ENCODE data around the gene NFASC. TPM values are rescaled to one million over a fixed set of nuclear protein-coding genes. Genes with fewer than 3 reads are reported as not detected.

Gene NFASC
- total RNA-seq, 1 donor from 2014 or later, result 29.6 TPM

DNA sequence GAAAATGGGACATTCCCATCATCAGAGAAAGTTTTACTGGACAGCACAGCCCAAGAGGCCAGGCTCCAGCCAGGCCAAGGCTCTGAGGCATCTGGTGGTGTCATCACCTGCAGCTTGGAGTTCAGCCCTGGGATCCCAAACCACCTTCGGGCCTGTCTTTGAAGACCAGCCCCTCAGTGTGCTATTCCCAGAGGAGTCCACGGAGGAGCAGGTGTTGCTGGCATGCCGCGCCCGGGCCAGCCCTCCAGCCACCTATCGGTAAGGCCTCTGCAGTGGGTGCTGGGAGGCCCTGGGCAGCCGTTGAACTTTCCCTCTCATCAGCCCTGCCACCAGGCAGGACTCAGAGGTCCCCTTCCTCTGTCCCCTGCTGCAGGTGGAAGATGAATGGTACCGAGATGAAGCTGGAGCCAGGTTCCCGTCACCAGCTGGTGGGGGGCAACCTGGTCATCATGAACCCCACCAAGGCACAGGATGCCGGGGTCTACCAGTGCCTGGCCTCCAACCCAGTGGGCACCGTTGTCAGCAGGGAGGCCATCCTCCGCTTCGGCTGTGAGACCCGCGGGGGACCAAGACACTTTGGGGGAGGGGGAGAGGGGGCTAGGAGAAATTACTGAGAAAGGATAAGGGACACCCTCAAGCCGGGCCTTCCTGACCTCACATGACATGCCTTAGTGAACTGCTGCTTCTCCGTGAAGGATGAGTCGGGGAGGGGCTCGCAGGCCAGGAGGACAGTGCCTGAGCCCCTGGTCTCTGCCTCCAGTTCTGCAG is 187.3 kb downstream of the NFASC start:
- peaks cover 5% of the 10 kb centered on the region for H3K4me1 Mint-ChIP-seq (ENCODE audit: low read depth, unreplicated experiment)
- no peak for DNase-seq (ENCODE audit: low read depth)
- TF ChIP-seq, protein P1, sequence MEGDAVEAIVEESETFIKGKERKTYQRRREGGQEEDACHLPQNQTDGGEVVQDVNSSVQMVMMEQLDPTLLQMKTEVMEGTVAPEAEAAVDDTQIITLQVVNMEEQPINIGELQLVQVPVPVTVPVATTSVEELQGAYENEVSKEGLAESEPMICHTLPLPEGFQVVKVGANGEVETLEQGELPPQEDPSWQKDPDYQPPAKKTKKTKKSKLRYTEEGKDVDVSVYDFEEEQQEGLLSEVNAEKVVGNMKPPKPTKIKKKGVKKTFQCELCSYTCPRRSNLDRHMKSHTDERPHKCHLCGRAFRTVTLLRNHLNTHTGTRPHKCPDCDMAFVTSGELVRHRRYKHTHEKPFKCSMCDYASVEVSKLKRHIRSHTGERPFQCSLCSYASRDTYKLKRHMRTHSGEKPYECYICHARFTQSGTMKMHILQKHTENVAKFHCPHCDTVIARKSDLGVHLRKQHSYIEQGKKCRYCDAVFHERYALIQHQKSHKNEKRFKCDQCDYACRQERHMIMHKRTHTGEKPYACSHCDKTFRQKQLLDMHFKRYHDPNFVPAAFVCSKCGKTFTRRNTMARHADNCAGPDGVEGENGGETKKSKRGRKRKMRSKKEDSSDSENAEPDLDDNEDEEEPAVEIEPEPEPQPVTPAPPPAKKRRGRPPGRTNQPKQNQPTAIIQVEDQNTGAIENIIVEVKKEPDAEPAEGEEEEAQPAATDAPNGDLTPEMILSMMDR (IDR thresholded peaks at IDR 0.05; ENCODE audit: insufficient read depth, low read depth, low read length), result no peak
- no peak for TF ChIP-seq EZH2 (IDR thresholded peaks at IDR 0.05; ENCODE audit: insufficient read depth, low read length)
- Histone ChIP-seq H3K9me3 (ENCODE audit: insufficient read depth, low read depth, low read length) (no peaks in the 10 kb centered on the region), H3K27ac (ENCODE audit: low read depth, low read length) (no peak overlapping the region), H3K4me3 (ENCODE audit: insufficient read depth, low read depth, low read length) (no peak overlapping the region), H3K36me3 (ENCODE audit: insufficient read depth, low read length) (no peaks in the 10 kb centered on the region), H4K20me1 (ENCODE audit: insufficient read depth, low read length) (no peaks in the 10 kb centered on the region), H2AFZ (ENCODE audit: low read depth, low read length) (no peak overlapping the region), H3K79me2 (ENCODE audit: insufficient read depth, low read length) (no peaks in the 10 kb centered on the region), H3K9ac (ENCODE audit: low read length) (no peak overlapping the region), H3K4me1 (ENCODE audit: insufficient read depth, low read length) (no peaks in the 10 kb centered on the region), H3K4me2 (ENCODE audit: low read length) (no peak overlapping the region), H3K27me3 (ENCODE audit: insufficient read depth, low read length) (peaks cover 6% of the 10 kb centered on the region)
- H3K9me3 Mint-ChIP-seq (ENCODE audit: unreplicated experiment), result no peaks in the 10 kb centered on the region
- no peaks in the 10 kb centered on the region for H3K36me3 Mint-ChIP-seq (ENCODE audit: low read depth, unreplicated experiment)
- H3K27me3 Mint-ChIP-seq (ENCODE audit: low read depth, unreplicated experiment), result peaks cover 57% of the 10 kb centered on the region
- H3K27ac Mint-ChIP-seq (ENCODE audit: unreplicated experiment), result no peak overlapping the region
- no peak overlapping the region for H3K4me3 Mint-ChIP-seq (ENCODE audit: unreplicated experiment)
- no peak for FAIRE-seq

GRCh38 chr1:205058853-205059252 is 188.2 kb downstream of the NFASC start:
- H3K4me2 ChIP-seq (ENCODE audit: low read length), result no peak overlapping the region
- peaks cover 57% of the 10 kb centered on the region for H3K27me3 Mint-ChIP-seq (ENCODE audit: low read depth, unreplicated experiment)
- H2AFZ ChIP-seq (ENCODE audit: low read depth, low read length), result no peak overlapping the region
- H3K9ac ChIP-seq (ENCODE audit: low read length), result no peak overlapping the region
- H3K4me1 Mint-ChIP-seq (ENCODE audit: low read depth, unreplicated experiment), result peaks cover 2% of the 10 kb centered on the region
- DNase-seq (ENCODE audit: low read depth), result no peak
- H3K27ac Mint-ChIP-seq (ENCODE audit: unreplicated experiment), result no peak overlapping the region
- no peaks in the 10 kb centered on the region for H3K36me3 Mint-ChIP-seq (ENCODE audit: low read depth, unreplicated experiment)
- TF ChIP-seq, protein P1 (IDR thresholded peaks at IDR 0.05; ENCODE audit: insufficient read depth, low read depth, low read length), result no peak
- no peak for TF ChIP-seq EZH2 (IDR thresholded peaks at IDR 0.05; ENCODE audit: insufficient read depth, low read length)
- no peak overlapping the region for H3K27ac ChIP-seq (ENCODE audit: low read depth, low read length)
- H3K36me3 ChIP-seq (ENCODE audit: insufficient read depth, low read length), result no peaks in the 10 kb centered on the region
- no peaks in the 10 kb centered on the region for H4K20me1 ChIP-seq (ENCODE audit: insufficient read depth, low read length)
- H3K79me2 ChIP-seq (ENCODE audit: insufficient read depth, low read length), result no peaks in the 10 kb centered on the region
- H3K4me3 ChIP-seq (ENCODE audit: insufficient read depth, low read depth, low read length), result no peak overlapping the region
- no peaks in the 10 kb centered on the region for H3K4me1 ChIP-seq (ENCODE audit: insufficient read depth, low read length)
- no peak overlapping the region for H3K4me3 Mint-ChIP-seq (ENCODE audit: unreplicated experiment)
- H3K27me3 ChIP-seq (ENCODE audit: insufficient read depth, low read length), result no peaks in the 10 kb centered on the region
- no peak for FAIRE-seq
- H3K9me3 ChIP-seq (ENCODE audit: insufficient read depth, low read depth, low read length), result no peaks in the 10 kb centered on the region
- no peaks in the 10 kb centered on the region for H3K9me3 Mint-ChIP-seq (ENCODE audit: unreplicated experiment)

GRCh38 chr1:205059660-205060059 is 189.0 kb downstream of the NFASC start:
- no peak overlapping the region for H2AFZ ChIP-seq (ENCODE audit: low read depth, low read length)
- FAIRE-seq, result no peak

More at GRCh38 chr1:205059660-205060059, 189.0 kb downstream of the NFASC start:
- no peak overlapping the region for H3K4me3 Mint-ChIP-seq (ENCODE audit: unreplicated experiment)
- no peak overlapping the region for H3K9ac ChIP-seq (ENCODE audit: low read length)
- H3K4me2 ChIP-seq (ENCODE audit: low read length), result no peak overlapping the region
- no peaks in the 10 kb centered on the region for H3K36me3 Mint-ChIP-seq (ENCODE audit: low read depth, unreplicated experiment)
- H3K27me3 ChIP-seq (ENCODE audit: insufficient read depth, low read length), result no peaks in the 10 kb centered on the region
- H3K9me3 Mint-ChIP-seq (ENCODE audit: unreplicated experiment), result no peaks in the 10 kb centered on the region
- no peaks in the 10 kb centered on the region for H4K20me1 ChIP-seq (ENCODE audit: insufficient read depth, low read length)
- no peaks in the 10 kb centered on the region for H3K79me2 ChIP-seq (ENCODE audit: insufficient read depth, low read length)
- no peak for TF ChIP-seq EZH2 (IDR thresholded peaks at IDR 0.05; ENCODE audit: insufficient read depth, low read length)
- TF ChIP-seq, protein P1 (IDR thresholded peaks at IDR 0.05; ENCODE audit: insufficient read depth, low read depth, low read length), result no peak
- no peaks in the 10 kb centered on the region for H3K4me1 ChIP-seq (ENCODE audit: insufficient read depth, low read length)
- H3K9me3 ChIP-seq (ENCODE audit: insufficient read depth, low read depth, low read length), result no peaks in the 10 kb centered on the region
- H3K36me3 ChIP-seq (ENCODE audit: insufficient read depth, low read length), result no peaks in the 10 kb centered on the region
- no peak overlapping the region for H3K4me3 ChIP-seq (ENCODE audit: insufficient read depth, low read depth, low read length)
- peaks cover 2% of the 10 kb centered on the region for H3K4me1 Mint-ChIP-seq (ENCODE audit: low read depth, unreplicated experiment)
- DNase-seq (ENCODE audit: low read depth), result no peak
- no peak overlapping the region for H3K27ac Mint-ChIP-seq (ENCODE audit: unreplicated experiment)
- peaks cover 58% of the 10 kb centered on the region for H3K27me3 Mint-ChIP-seq (ENCODE audit: low read depth, unreplicated experiment)
- H3K27ac ChIP-seq (ENCODE audit: low read depth, low read length), result no peak overlapping the region

All from astrocyte (in vitro differentiated cells and primary cell).